Measurements from ENCODE around the gene RIMS4. TPM values are rescaled to one million over a fixed set of nuclear protein-coding genes. Genes with fewer than 3 reads are reported as not detected.

The RIMS4 gene
- total and polyA plus RNA-seq, 2 of the 13 experiments (the other 11 are each of a cell fraction or from before 2014, with no cell fraction given) = 0.01 to 0.07 TPM

- peak; percentile 35; the same call in 1 of the 2 replicates for TF ChIP-seq ZNF138 (CRISPR knock-in tag; IDR thresholded peaks at IDR 0.05; ENCODE audit: low read depth)
- no peak for TF ChIP-seq ZIK1 (CRISPR knock-in tag; IDR thresholded peaks at IDR 0.05; ENCODE audit: borderline replicate concordance, low read depth)
- TF ChIP-seq ZNF720 (CRISPR knock-in tag; IDR thresholded peaks at IDR 0.05) = no peak
- 0 out of 2 replicates have a peak, but pooled peaks have one; percentile 32 for TF ChIP-seq ZNF644 (CRISPR knock-in tag; IDR thresholded peaks at IDR 0.05; ENCODE audit: low read depth)
- TF ChIP-seq PRDM10 (CRISPR knock-in tag; IDR thresholded peaks at IDR 0.05; ENCODE audit: low read depth) = no peak
- no peak for TF ChIP-seq GTF2F1 (IDR thresholded peaks at IDR 0.05; ENCODE audit: low read length)
- no peak for TF ChIP-seq FOXA3 (CRISPR knock-in tag; IDR thresholded peaks at IDR 0.05)
- TF ChIP-seq KLF16 (CRISPR knock-in tag; IDR thresholded peaks at IDR 0.05) = peak in 1 of 2 experiments; percentile 72; a peak in 1 of 4 replicates
- no peak for TF ChIP-seq NR3C1 (CRISPR knock-in tag; IDR thresholded peaks at IDR 0.05)
- TF ChIP-seq HIVEP1 (CRISPR knock-in tag; IDR thresholded peaks at IDR 0.05) = no peak
- no peak for TF ChIP-seq ZNF781 (CRISPR knock-in tag; IDR thresholded peaks at IDR 0.05; ENCODE audit: borderline replicate concordance, not compliant biosample characterization)
- no peak for TF ChIP-seq GABPB1 (CRISPR knock-in tag; IDR thresholded peaks at IDR 0.05)
- TF ChIP-seq ZFP36L1 (CRISPR knock-in tag; IDR thresholded peaks at IDR 0.05) = no peak
- no peak for TF ChIP-seq ZNF33A (CRISPR knock-in tag; IDR thresholded peaks at IDR 0.05; ENCODE audit: borderline replicate concordance)
- TF ChIP-seq ZNF614 (CRISPR knock-in tag; IDR thresholded peaks at IDR 0.05; ENCODE audit: borderline replicate concordance) = no peak
- TF ChIP-seq ZNF552 (CRISPR knock-in tag; IDR thresholded peaks at IDR 0.05; ENCODE audit: borderline replicate concordance) = no peak
- TF ChIP-seq ATAD3A (CRISPR knock-in tag; IDR thresholded peaks at IDR 0.05) = 0 out of 2 replicates have a peak, but pooled peaks have one; percentile 42
- TF ChIP-seq TERF1 (CRISPR knock-in tag; IDR thresholded peaks at IDR 0.05) = no peak
- no peak for TF ChIP-seq TBX3 (IDR thresholded peaks at IDR 0.05; ENCODE audit: borderline replicate concordance)
- TF ChIP-seq NFKBIZ (CRISPR knock-in tag; IDR thresholded peaks at IDR 0.05) = no peak; the same call in 1 of the 2 replicates
- no peak for TF ChIP-seq YEATS2 (CRISPR knock-in tag; IDR thresholded peaks at IDR 0.05; ENCODE audit: borderline replicate concordance)
- no peak for TF ChIP-seq SP5 (CRISPR knock-in tag; IDR thresholded peaks at IDR 0.05; ENCODE audit: borderline replicate concordance, low read depth)
- TF ChIP-seq CREBL2 (CRISPR knock-in tag; IDR thresholded peaks at IDR 0.05; ENCODE audit: borderline replicate concordance) = no peak
- no peak for TF ChIP-seq HNF4A (CRISPR knock-in tag; IDR thresholded peaks at IDR 0.05)
- TF ChIP-seq ZNF44 (CRISPR knock-in tag; IDR thresholded peaks at IDR 0.05) = no peak
- no peak for TF ChIP-seq SIN3B (IDR thresholded peaks at IDR 0.05; ENCODE audit: low read length)
- TF ChIP-seq ZNF414 (CRISPR knock-in tag; IDR thresholded peaks at IDR 0.05) = no peak
- TF ChIP-seq NCOA2 (CRISPR knock-in tag; IDR thresholded peaks at IDR 0.05) = no peak; the same call in 1 of the 2 replicates
Measured at GRCh38 chr20:44776980-44777379, 33.4 kb downstream of the RIMS4 start (continued).
